Endothelial cell of umbilical vein (primary cell): ENCODE results near the gene ADAMTS14. TPM values are rescaled to one million over a fixed set of nuclear protein-coding genes. Genes with fewer than 3 reads are reported as not detected.

ENCODE experiments used
- BruUV-seq: library from RNA; stranded (reverse); fragments of 400-500 nt; replicated peaks from 2 replicates; lab custom pipeline; 2021; lab: Mats Ljungman, UMichigan
- CTCF ChIA-PET: fragments of 300-600, 350-600 bp; sonication (Branson Sonifier 250); formaldehyde crosslinking; loops from one replicate; lab custom pipeline; 2021; ENCODE audit warnings: antibody characterized with exemption, inconsistent platforms; lab: Charles Lee
- POLR2A ChIA-PET: fragments of 300-600, 350-600 bp; sonication (Branson Sonifier 250); formaldehyde crosslinking; loops from one replicate; lab custom pipeline; 2021; ENCODE audit warnings: antibody characterized with exemption, inconsistent platforms; lab: Charles Lee
- DNase-seq: peaks from one replicate; pipeline ENCODE4 v3.0.0-alpha.2; 2011; ENCODE audit warnings: low read depth, low spot score
- FAIRE-seq: peaks from 2 replicates; lab custom pipeline; 2011; peaks lifted over from hg19 to GRCh38; lab: Jason Lieb, UNC
- H2AFZ ChIP-seq: 2 replicates; pipeline ENCODE4 v1.6.0; 2012; ENCODE audit warnings: low read depth, low read length, control low read depth, inconsistent platforms
- H3K27ac ChIP-seq: 2 replicates; pipeline ENCODE4 v1.5.1; 2011; ENCODE audit warnings: low read depth, mild to moderate bottlenecking, control low read depth, low read length, moderate library complexity; ENCODE audit not compliant: insufficient read depth
- H3K27me3 ChIP-seq, 2 experiments: 2 replicates each; pipeline versions ENCODE4 v1.6.0 to v1.6.1; 2011; ENCODE audit warnings: low read length in 2 of 2, mixed read lengths in 1 of 2; ENCODE audit not compliant: control insufficient read depth in 2 of 2, insufficient read depth in 2 of 2
- H3K36me3 ChIP-seq, 2 experiments: 2 replicates in 1 of 2; 3 replicates in 1 of 2; pipeline ENCODE4 v1.5.1; 2011; ENCODE audit warnings: low read length in 2 of 2, mild to moderate bottlenecking in 1 of 2, moderate library complexity in 1 of 2; ENCODE audit not compliant: control insufficient read depth in 2 of 2, insufficient read depth in 2 of 2; ENCODE audit errors: extremely low read depth in 1 of 2
- H3K4me1 ChIP-seq: 3 replicates; pipeline ENCODE4 v1.5.1; 2011; ENCODE audit warnings: mild to moderate bottlenecking, low read length; ENCODE audit not compliant: control insufficient read depth, insufficient read depth; ENCODE audit errors: extremely low read depth
- H3K4me2 ChIP-seq: 2 replicates; pipeline ENCODE4 v1.6.1; 2011; ENCODE audit warnings: low read length, control low read depth, mixed read lengths; ENCODE audit not compliant: insufficient read depth
- H3K4me3 ChIP-seq, 3 experiments: fragments of 200-600 bp in 1 of 3; sonication (generic), shearing (Covaris generic) in 1 of 3; replicated peaks in 1 of 3; 2 replicates each; pipeline ENCODE4 v1.5.1; 2011 to 2016; ENCODE audit warnings: control low read depth in 3 of 3, low read length in 3 of 3, mild to moderate bottlenecking in 2 of 3, inconsistent platforms in 1 of 3, low read depth in 1 of 3, moderate library complexity in 1 of 3; ENCODE audit not compliant: insufficient read depth in 1 of 3
- H3K79me2 ChIP-seq: 2 replicates; pipeline ENCODE4 v1.6.0; 2012; ENCODE audit warnings: low read length, inconsistent platforms; ENCODE audit not compliant: control insufficient read depth, insufficient read depth
- H3K9ac ChIP-seq: replicated peaks from 2 replicates; pipeline ENCODE3; 2011; ENCODE audit warnings: low read length, control low read depth; ENCODE audit not compliant: insufficient read depth; ENCODE audit errors: extremely low read depth
- H3K9me1 ChIP-seq: replicated peaks from 3 replicates; pipeline ENCODE4 v1.6.0; 2011; ENCODE audit warnings: mild to moderate bottlenecking, low read length; ENCODE audit not compliant: control insufficient read depth, insufficient read depth; ENCODE audit errors: extremely low read depth
- H3K9me3 ChIP-seq: replicated peaks from 2 replicates; pipeline ENCODE4 v1.5.1; 2012; ENCODE audit warnings: low read length, inconsistent platforms; ENCODE audit not compliant: control insufficient read depth, insufficient read depth
- H4K20me1 ChIP-seq: replicated peaks from 2 replicates; pipeline ENCODE3; 2011; ENCODE audit warnings: mild to moderate bottlenecking, low read length; ENCODE audit not compliant: control insufficient read depth, insufficient read depth; ENCODE audit errors: extremely low read depth
- CTCF ChIP-seq, 2 donors: IDR thresholded peaks; 1 replicate in 1 of 2; 2 replicates in 1 of 2; pipeline ENCODE4 v1.5.1; 2011; ENCODE audit warnings: low read length in 2 of 2, mild to moderate bottlenecking in 2 of 2, moderate library complexity in 2 of 2, control low read depth in 1 of 2, inconsistent platforms in 1 of 2, low read depth in 1 of 2; ENCODE audit not compliant: insufficient read depth in 1 of 2; ENCODE audit errors: extremely low read depth in 1 of 2
- EZH2 ChIP-seq: IDR thresholded peaks from 2 replicates; pipeline ENCODE4 v1.6.1; 2012; ENCODE audit warnings: borderline replicate concordance, low read depth, mild to moderate bottlenecking, moderate library complexity, low read length, inconsistent platforms; ENCODE audit not compliant: severe bottlenecking
- FOS ChIP-seq: IDR thresholded peaks from 2 replicates; pipeline ENCODE4 v1.6.1; 2011; ENCODE audit warnings: mild to moderate bottlenecking, low read length, moderate library complexity, borderline replicate concordance; ENCODE audit not compliant: insufficient read depth
- GATA2 ChIP-seq: IDR thresholded peaks from 2 replicates; pipeline ENCODE4 v1.7.0; 2011; ENCODE audit warnings: low read depth, mild to moderate bottlenecking, moderate library complexity, mixed read lengths, low read length; ENCODE audit not compliant: insufficient read length, insufficient read depth
- JUN ChIP-seq: IDR thresholded peaks from 2 replicates; pipeline ENCODE4 v1.6.1; 2011; ENCODE audit warnings: borderline replicate concordance, low read depth; ENCODE audit not compliant: insufficient read length, insufficient read depth
- MAX ChIP-seq: IDR thresholded peaks from 2 replicates; pipeline ENCODE4 v1.6.1; 2011; ENCODE audit not compliant: insufficient read depth, insufficient read length
- MYC ChIP-seq: IDR thresholded peaks from one replicate; pipeline ENCODE4 v1.6.1; 2011; ENCODE audit warnings: mild to moderate bottlenecking, low read depth, low read length
- POLR2A ChIP-seq: IDR thresholded peaks from 2 replicates; pipeline ENCODE4 v1.6.1; 2012; ENCODE audit warnings: low read depth, mild to moderate bottlenecking, control low read depth, low read length
- POLR2AphosphoS5 ChIP-seq: IDR thresholded peaks from 2 replicates; pipeline ENCODE4 v1.6.1; 2012; ENCODE audit warnings: low read depth, mild to moderate bottlenecking, control low read depth, low read length, moderate library complexity; ENCODE audit not compliant: insufficient read depth
- dilution Hi-C: fragments of 300-500 bp; cut with MboI; formaldehyde crosslinking; loops from one replicate; pipeline ENCODE4 v1.15.0; 2019; ENCODE audit warnings: low sequenced_read_pairs; ENCODE audit not compliant: extremely low pct_ligation_motif_present
- intact Hi-C: fragments of 100-400 bp; cut with micrococcal nuclease; formaldehyde crosslinking; loops from one replicate; pipeline ENCODE4 v1.10.0; 2022
- polyA plus RNA-seq, 4 experiments: library from polyadenylated mRNA; depleted of rRNA in 3 of 4; stranded (reverse) in 3 of 4; unstranded in 1 of 4; fragments of >200 nt; gene quantifications; 2 replicates each; pipeline versions ENCODE4 v1.2.1 to v1.2.3, GENCODE V29; 2011 to 2012; ENCODE audit warnings: missing spikeins in 1 of 4
- total RNA-seq: library from RNA; stranded (reverse); gene quantifications from 2 replicates; pipeline ENCODE4 v1.2.3, GENCODE V29; 2021

Gene ADAMTS14
- total and polyA plus RNA-seq, 2 donors (not counting 3 experiments of a cell fraction or from before 2014, with no cell fraction given) = not detected

GRCh38 chr10:70735161-70735560 is 62.9 kb downstream of the ADAMTS14 start:
- H3K4me3 ChIP-seq = no peak overlapping the region
- H3K9me1 ChIP-seq = no peaks in the 10 kb centered on the region
- H4K20me1 ChIP-seq = no peaks in the 10 kb centered on the region
- no peak overlapping the region for H3K27ac ChIP-seq
- no peak overlapping the region for H2AFZ ChIP-seq
- ChIA-PET CTCF (no interaction called here), POLR2A (no interaction called here)
- H3K27me3 ChIP-seq = no peaks in the 10 kb centered on the region
- H3K9ac ChIP-seq = no peak overlapping the region
- BruUV-seq = no TSS peak
- no peaks in the 10 kb centered on the region for H3K9me3 ChIP-seq
- FAIRE-seq = no peak
- H3K36me3 ChIP-seq = no peaks in the 10 kb centered on the region
- TF ChIP-seq CTCF (IDR thresholded peaks at IDR 0.05; ENCODE audit: extremely low read depth in 1 of 2, insufficient read depth in 1 of 2, low read depth in 1 of 2, low read length in 2 of 2) = no peak
- no peak for TF ChIP-seq FOS
- TF ChIP-seq POLR2AphosphoS5 = no peak
- TF ChIP-seq MAX = no peak
- intact Hi-C loops = no loop called here
- no peak overlapping the region for H3K4me2 ChIP-seq
- H3K4me1 ChIP-seq = no peaks in the 10 kb centered on the region
- dilution Hi-C loops = no loop called here
- no peaks in the 10 kb centered on the region for H3K79me2 ChIP-seq
- no peak for DNase-seq

GRCh38 chr10:70736525-70736924 is 64.2 kb downstream of the ADAMTS14 start:
- no peak overlapping the region for H2AFZ ChIP-seq
- no peaks in the 10 kb centered on the region for H3K4me1 ChIP-seq
- BruUV-seq = no TSS peak
- H3K4me3 ChIP-seq = no peak overlapping the region
- no peaks in the 10 kb centered on the region for H3K9me1 ChIP-seq
- H3K4me2 ChIP-seq = no peak overlapping the region
- no peak for DNase-seq
- no peak for TF ChIP-seq FOS
- no peak for TF ChIP-seq POLR2AphosphoS5
- TF ChIP-seq MAX = no peak
- no peak for TF ChIP-seq EZH2
- TF ChIP-seq MYC = no peak
- no peak for TF ChIP-seq GATA2
- no peak for TF ChIP-seq CTCF (IDR thresholded peaks at IDR 0.05; ENCODE audit: extremely low read depth in 1 of 2, insufficient read depth in 1 of 2, low read depth in 1 of 2, low read length in 2 of 2)
- TF ChIP-seq JUN = no peak
- no peak for TF ChIP-seq POLR2A
- H3K9ac ChIP-seq = no peak overlapping the region
- no peak overlapping the region for H3K27ac ChIP-seq
- dilution Hi-C loops (no loop called here), intact Hi-C loops (no loop called here)
- no peaks in the 10 kb centered on the region for H3K79me2 ChIP-seq
- no peaks in the 10 kb centered on the region for H3K9me3 ChIP-seq
- H3K27me3 ChIP-seq = no peaks in the 10 kb centered on the region
- no peak for FAIRE-seq
- ChIA-PET POLR2A (no interaction called here), CTCF (no interaction called here)
- no peaks in the 10 kb centered on the region for H3K36me3 ChIP-seq
- no peaks in the 10 kb centered on the region for H4K20me1 ChIP-seq
